ENCODE data around the gene CEP70.
"Not testable (repeated sequence)": the region's sequence is repeated elsewhere in the genome, so short reads cannot be mapped to it uniquely, and the experiment has no call there.

The CEP70 gene

GRCh38 chr3:138594150-138594934 is at the start of gene CEP70:
TSS of gene CEP70 (minus strand) at chr3:138594260. CDS start at chr3:138572927, 21,333 bp downstream.
- DNase-seq = no peak

- DNase-seq = no peak
Observed at GRCh38 chr3:138642927-138643253, 48.8 kb upstream of the CEP70 start.

- DNase-seq = no peak
Observed at GRCh38 chr3:138642226-138642926, 48.3 kb upstream of the CEP70 start.

GRCh38 chr3:138640537-138640936 is 46.5 kb upstream of the CEP70 start:
- no peak for DNase-seq

GRCh38 chr3:138638641-138639040 is 44.6 kb upstream of the CEP70 start:
- no peak for DNase-seq

- DNase-seq = no peak
Observed at GRCh38 chr3:138629526-138629925, 35.5 kb upstream of the CEP70 start.

- no peak for DNase-seq
Observed at GRCh38 chr3:138625707-138626365, 31.8 kb upstream of the CEP70 start.

- DNase-seq = no peak
Observed at GRCh38 chr3:138624518-138624917, 30.5 kb upstream of the CEP70 start.

- DNase-seq = no peak
Observed at GRCh38 chr3:138620431-138620830, 26.4 kb upstream of the CEP70 start.

- no peak for DNase-seq
Observed at GRCh38 chr3:138615462-138615861, 21.4 kb upstream of the CEP70 start.

GRCh38 chr3:138609898-138610266 is 15.8 kb upstream of the CEP70 start:
- DNase-seq = no peak

GRCh38 chr3:138608322-138609135 is 14.5 kb upstream of the CEP70 start, which contains the start of gene FAIM:
TSS of gene FAIM (plus strand) at chr3:138608771. CDS start at chr3:138619727, 10,956 bp downstream.
- peak; percentile 22 for DNase-seq

GRCh38 chr3:138604106-138604595 is 10.1 kb upstream of the CEP70 start:
- DNase-seq = not testable (repeated sequence)

- DNase-seq = not testable (repeated sequence)
Observed at GRCh38 chr3:138601661-138602060, 7.6 kb upstream of the CEP70 start.

- no peak for DNase-seq
Observed at GRCh38 chr3:138600100-138600745, 6.2 kb upstream of the CEP70 start.

- no peak for DNase-seq
Observed at GRCh38 chr3:138598534-138598933, 4.5 kb upstream of the CEP70 start.

- DNase-seq = not testable (repeated sequence)
Observed at GRCh38 chr3:138597186-138597976, 3.3 kb upstream of the CEP70 start.

GRCh38 chr3:138594935-138595610 is 1.0 kb upstream of the CEP70 start:
- DNase-seq = no peak

- no peak for DNase-seq
Observed at GRCh38 chr3:138593488-138594149, 441 bp downstream of the CEP70 start.

- no peak for DNase-seq
Observed at GRCh38 chr3:138591392-138591791, 2.7 kb downstream of the CEP70 start.

All from NCI-H748 treated with DMSO at 0.1 percent for 48 hours (cell line).